ENCODE results near the gene KCNT1. TPM values are rescaled to one million over a fixed set of nuclear protein-coding genes. Genes with fewer than 3 reads are reported as not detected.

Gene KCNT1
- total and polyA plus RNA-seq, 2 donors (not counting 3 experiments of a cell fraction or from before 2014, with no cell fraction given): not detected

- Histone ChIP-seq H3K27ac (ENCODE audit: insufficient read depth, low read depth, low read length) (no peak overlapping the region), H3K27me3 (ENCODE audit: control insufficient read depth in 2 of 2, insufficient read depth in 2 of 2, low read length in 2 of 2) (no peaks in the 10 kb centered on the region), H2AFZ (ENCODE audit: low read depth, low read length) (no peak overlapping the region), H3K9me3 (replicated peaks; ENCODE audit: control insufficient read depth, insufficient read depth, low read length) (no peaks in the 10 kb centered on the region), H3K4me3 (replicated peaks in 1 of 3; ENCODE audit: insufficient read depth in 1 of 3, low read depth in 1 of 3, low read length in 3 of 3) (no peak overlapping the region), H3K36me3 (ENCODE audit: control insufficient read depth in 2 of 2, extremely low read depth in 1 of 2, insufficient read depth in 2 of 2, low read length in 2 of 2) (peaks cover 14 to 33% of the 10 kb centered on the region in 2 experiments), H3K79me2 (ENCODE audit: control insufficient read depth, insufficient read depth, low read length) (peaks cover 27% of the 10 kb centered on the region), H3K9me1 (replicated peaks; ENCODE audit: control insufficient read depth, extremely low read depth, insufficient read depth, low read length) (no peaks in the 10 kb centered on the region), H3K4me1 (ENCODE audit: control insufficient read depth, extremely low read depth, insufficient read depth, low read length) (no peaks in the 10 kb centered on the region), H3K9ac (replicated peaks; ENCODE audit: extremely low read depth, insufficient read depth, low read length) (no peak overlapping the region), H4K20me1 (replicated peaks; ENCODE audit: control insufficient read depth, extremely low read depth, insufficient read depth, low read length) (no peaks in the 10 kb centered on the region), H3K4me2 (ENCODE audit: insufficient read depth, low read length) (no peak overlapping the region)
- ChIA-PET POLR2A (no interaction called here), CTCF (no interaction called here)
- intact Hi-C loops (cut with micrococcal nuclease) (no loop called here), dilution Hi-C loops (cut with MboI; ENCODE audit: extremely low pct_ligation_motif_present, low sequenced_read_pairs) (no loop called here)
- TF ChIP-seq, protein P1, sequence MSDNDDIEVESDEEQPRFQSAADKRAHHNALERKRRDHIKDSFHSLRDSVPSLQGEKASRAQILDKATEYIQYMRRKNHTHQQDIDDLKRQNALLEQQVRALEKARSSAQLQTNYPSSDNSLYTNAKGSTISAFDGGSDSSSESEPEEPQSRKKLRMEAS (IDR thresholded peaks at IDR 0.05; ENCODE audit: insufficient read depth, insufficient read length): no peak
- TF ChIP-seq POLR2A (IDR thresholded peaks at IDR 0.05; ENCODE audit: low read depth, low read length) (no peak), JUN (IDR thresholded peaks at IDR 0.05; ENCODE audit: borderline replicate concordance, insufficient read depth, insufficient read length, low read depth) (no peak), GATA2 (IDR thresholded peaks at IDR 0.05; ENCODE audit: insufficient read depth, insufficient read length, low read depth, low read length) (no peak), MYC (IDR thresholded peaks at IDR 0.05; ENCODE audit: low read depth, low read length) (no peak), EZH2 (IDR thresholded peaks at IDR 0.05; ENCODE audit: borderline replicate concordance, low read depth, low read length, severe bottlenecking) (no peak)
- BruUV-seq (replicated peaks): no TSS peak
- no peak for DNase-seq (ENCODE audit: low read depth, low spot score)
- FAIRE-seq: no peak
Observed at GRCh38 chr9:135825435-135826187, 123.6 kb downstream of the KCNT1 start.

GRCh38 chr9:135826188-135826545 is 124.2 kb downstream of the KCNT1 start:
- POLR2A ChIA-PET: no interaction called here
- no peak overlapping the region for H3K9ac ChIP-seq (replicated peaks; ENCODE audit: extremely low read depth, insufficient read depth, low read length)
- no peaks in the 10 kb centered on the region for H3K27me3 ChIP-seq (ENCODE audit: control insufficient read depth in 2 of 2, insufficient read depth in 2 of 2, low read length in 2 of 2)
- no peaks in the 10 kb centered on the region for H3K9me1 ChIP-seq (replicated peaks; ENCODE audit: control insufficient read depth, extremely low read depth, insufficient read depth, low read length)
- peaks cover 30% of the 10 kb centered on the region for H3K79me2 ChIP-seq (ENCODE audit: control insufficient read depth, insufficient read depth, low read length)
- H3K27ac ChIP-seq (ENCODE audit: insufficient read depth, low read depth, low read length): no peak overlapping the region
- no peak overlapping the region for H2AFZ ChIP-seq (ENCODE audit: low read depth, low read length)
- H3K4me3 ChIP-seq (replicated peaks in 1 of 3; ENCODE audit: insufficient read depth in 1 of 3, low read depth in 1 of 3, low read length in 3 of 3): no peak overlapping the region
- intact Hi-C loops (cut with micrococcal nuclease) (no loop called here), dilution Hi-C loops (cut with MboI; ENCODE audit: extremely low pct_ligation_motif_present, low sequenced_read_pairs) (no loop called here)
- FAIRE-seq (no peak), DNase-seq (ENCODE audit: low read depth, low spot score) (no peak)
- H3K4me1 ChIP-seq (ENCODE audit: control insufficient read depth, extremely low read depth, insufficient read depth, low read length): no peaks in the 10 kb centered on the region
- no peaks in the 10 kb centered on the region for H3K9me3 ChIP-seq (replicated peaks; ENCODE audit: control insufficient read depth, insufficient read depth, low read length)
- no peak for TF ChIP-seq POLR2A (IDR thresholded peaks at IDR 0.05; ENCODE audit: low read depth, low read length)
- TF ChIP-seq, protein P2, sequence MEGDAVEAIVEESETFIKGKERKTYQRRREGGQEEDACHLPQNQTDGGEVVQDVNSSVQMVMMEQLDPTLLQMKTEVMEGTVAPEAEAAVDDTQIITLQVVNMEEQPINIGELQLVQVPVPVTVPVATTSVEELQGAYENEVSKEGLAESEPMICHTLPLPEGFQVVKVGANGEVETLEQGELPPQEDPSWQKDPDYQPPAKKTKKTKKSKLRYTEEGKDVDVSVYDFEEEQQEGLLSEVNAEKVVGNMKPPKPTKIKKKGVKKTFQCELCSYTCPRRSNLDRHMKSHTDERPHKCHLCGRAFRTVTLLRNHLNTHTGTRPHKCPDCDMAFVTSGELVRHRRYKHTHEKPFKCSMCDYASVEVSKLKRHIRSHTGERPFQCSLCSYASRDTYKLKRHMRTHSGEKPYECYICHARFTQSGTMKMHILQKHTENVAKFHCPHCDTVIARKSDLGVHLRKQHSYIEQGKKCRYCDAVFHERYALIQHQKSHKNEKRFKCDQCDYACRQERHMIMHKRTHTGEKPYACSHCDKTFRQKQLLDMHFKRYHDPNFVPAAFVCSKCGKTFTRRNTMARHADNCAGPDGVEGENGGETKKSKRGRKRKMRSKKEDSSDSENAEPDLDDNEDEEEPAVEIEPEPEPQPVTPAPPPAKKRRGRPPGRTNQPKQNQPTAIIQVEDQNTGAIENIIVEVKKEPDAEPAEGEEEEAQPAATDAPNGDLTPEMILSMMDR (IDR thresholded peaks at IDR 0.05; ENCODE audit: extremely low read depth in 1 of 2, insufficient read depth in 1 of 2, low read depth in 1 of 2, low read length in 2 of 2): no peak
- TF ChIP-seq MYC (IDR thresholded peaks at IDR 0.05; ENCODE audit: low read depth, low read length): no peak
- no peak for TF ChIP-seq JUN (IDR thresholded peaks at IDR 0.05; ENCODE audit: borderline replicate concordance, insufficient read depth, insufficient read length, low read depth)
- no peak for TF ChIP-seq FOS (IDR thresholded peaks at IDR 0.05; ENCODE audit: borderline replicate concordance, insufficient read depth, low read length)
- TF ChIP-seq EZH2 (IDR thresholded peaks at IDR 0.05; ENCODE audit: borderline replicate concordance, low read depth, low read length, severe bottlenecking): no peak
- H3K36me3 ChIP-seq (ENCODE audit: control insufficient read depth in 2 of 2, extremely low read depth in 1 of 2, insufficient read depth in 2 of 2, low read length in 2 of 2): peaks cover 11 to 30% of the 10 kb centered on the region in 2 experiments
- CTCF ChIA-PET: no interaction called here
- no peak overlapping the region for H3K4me2 ChIP-seq (ENCODE audit: insufficient read depth, low read length)
- no peaks in the 10 kb centered on the region for H4K20me1 ChIP-seq (replicated peaks; ENCODE audit: control insufficient read depth, extremely low read depth, insufficient read depth, low read length)
- BruUV-seq (replicated peaks): no TSS peak
